B cell (primary cell): Measurements from ENCODE around the gene SUGCT. TPM values are rescaled to one million over a fixed set of nuclear protein-coding genes. Genes with fewer than 3 reads are reported as not detected.

ENCODE experiments used
- ATAC-seq: fragments of 200-7000 bp; cut with Tn5 transposase; one replicate; pipeline ENCODE4 v1.10.0; 2021; ENCODE audit warnings: low read depth, mild to moderate bottlenecking, moderate number of reproducible peaks, moderate library complexity
- CTCF ChIA-PET: fragments of 350-600 bp; sonication (Branson Sonifier 250); formaldehyde crosslinking; loops from one replicate; lab custom pipeline; 2021; ENCODE audit warnings: antibody characterized with exemption, inconsistent platforms; lab: Charles Lee
- POLR2A ChIA-PET: fragments of 350-600 bp; sonication (Branson Sonifier 250); formaldehyde crosslinking; loops from one replicate; lab custom pipeline; 2021; ENCODE audit warnings: antibody characterized with exemption; lab: Charles Lee
- DNase-seq: peaks from one replicate; pipeline ENCODE4 v3.0.0; 2013
- H2AFZ ChIP-seq: 2 replicates; pipeline ENCODE4 v1.6.1; 2012; ENCODE audit warnings: mild to moderate bottlenecking, low read depth, low read length; ENCODE audit not compliant: insufficient read depth, poor library complexity, severe bottlenecking
- H3K27ac ChIP-seq, 2 donors: 1 replicate in 1 of 2; 2 replicates in 1 of 2; pipeline ENCODE4 v1.5.1; 2012 to 2013; ENCODE audit warnings: low read length in 2 of 2, mild to moderate bottlenecking in 2 of 2, moderate library complexity in 1 of 2
- H3K27me3 ChIP-seq, 4 experiments: fragments of 200-600 bp in 1 of 4; sonication (generic) in 1 of 4; replicated peaks in 1 of 4; 1 replicate in 2 of 4; 2 replicates in 2 of 4; pipeline versions ENCODE4 v1.6.1 to v1.7.0; 2013 to 2016; ENCODE audit warnings: low read length in 3 of 4, mild to moderate bottlenecking in 2 of 4, mixed read lengths in 1 of 4, moderate library complexity in 1 of 4; ENCODE audit not compliant: insufficient read depth in 4 of 4, control insufficient read depth in 3 of 4; ENCODE audit errors: control extremely low read depth in 1 of 4
- H3K36me3 ChIP-seq, 2 experiments: replicated peaks in 1 of 2; 1 replicate in 1 of 2; 2 replicates in 1 of 2; pipeline versions ENCODE4 v1.6.1 to v1.7.1; 2013; ENCODE audit warnings: low read length in 1 of 2; ENCODE audit not compliant: insufficient read depth in 2 of 2, control insufficient read depth in 1 of 2; ENCODE audit errors: control extremely low read depth in 1 of 2, extremely low read depth in 1 of 2
- H3K4me1 ChIP-seq, 2 donors: fragments of 200-600 bp in 1 of 2; sonication (generic) in 1 of 2; 1 replicate in 1 of 2; 2 replicates in 1 of 2; pipeline versions ENCODE4 v1.5.1 to v1.6.1; 2013 to 2017; ENCODE audit warnings: low read length in 2 of 2; ENCODE audit not compliant: control insufficient read depth in 2 of 2, insufficient read depth in 2 of 2
- H3K4me2 ChIP-seq: replicated peaks from 2 replicates; pipeline ENCODE3; 2012; ENCODE audit warnings: mild to moderate bottlenecking, low read depth, low read length; ENCODE audit not compliant: poor library complexity, severe bottlenecking
- H3K4me3 ChIP-seq, 5 experiments: fragments of 200-600 bp in 1 of 5; sonication (generic) in 1 of 5; 1 replicate in 3 of 5; 2 replicates in 2 of 5; pipeline versions ENCODE4 v1.5.1 to v1.7.0; 2011 to 2016; ENCODE audit warnings: low read length in 4 of 5, mild to moderate bottlenecking in 4 of 5, low read depth in 2 of 5, control low read depth in 1 of 5, moderate library complexity in 1 of 5; ENCODE audit not compliant: insufficient read depth in 1 of 5; ENCODE audit errors: control extremely low read depth in 1 of 5, extremely low read depth in 1 of 5
- H3K79me2 ChIP-seq: fragments of 200-600 bp; sonication (generic); one replicate; pipeline ENCODE4 v1.6.0; 2016; ENCODE audit warnings: low read length; ENCODE audit not compliant: control insufficient read depth, insufficient read depth
- H3K9ac ChIP-seq: fragments of 200-600 bp; sonication (generic); 2 replicates; pipeline ENCODE4 v1.6.1; 2017; ENCODE audit warnings: mild to moderate bottlenecking, low read length, moderate library complexity
- H3K9me3 ChIP-seq, 3 donors: one replicate each; pipeline versions ENCODE4 v1.6.1 to v1.7.1; 2013; ENCODE audit warnings: low read length in 2 of 3; ENCODE audit not compliant: control insufficient read depth in 2 of 3, insufficient read depth in 1 of 3; ENCODE audit errors: control extremely low read depth in 1 of 3
- H4K20me1 ChIP-seq: 2 replicates; pipeline ENCODE4 v1.6.0; 2012; ENCODE audit warnings: mild to moderate bottlenecking, low read length; ENCODE audit not compliant: insufficient read depth, control insufficient read depth, poor library complexity, severe bottlenecking
- H3K27ac Mint-ChIP-seq: one replicate; pipeline ENCODE4 v1.8.0; 2021; ENCODE audit warnings: mixed read lengths
- H3K27me3 Mint-ChIP-seq: one replicate; pipeline ENCODE4 v1.8.0; 2021; ENCODE audit warnings: mixed read lengths
- H3K4me1 Mint-ChIP-seq: one replicate; pipeline ENCODE4 v1.8.0; 2021; ENCODE audit warnings: mixed read lengths
- H3K4me3 Mint-ChIP-seq: one replicate; pipeline ENCODE4 v1.8.0; 2021; ENCODE audit warnings: mixed read lengths
- H3K9me3 Mint-ChIP-seq: one replicate; pipeline ENCODE4 v1.8.0; 2022; ENCODE audit warnings: mixed read lengths; ENCODE audit not compliant: insufficient read depth
- EZH2 ChIP-seq: IDR thresholded peaks from 2 replicates; pipeline ENCODE4 v1.6.1; 2012; ENCODE audit warnings: borderline replicate concordance, low read depth, mild to moderate bottlenecking, moderate library complexity, low read length; ENCODE audit not compliant: insufficient read depth, poor library complexity, severe bottlenecking
- WGBS: methylation state at CpG from one replicate; pipeline ENCODE4 v1.1.5; 2013; ENCODE audit warnings: missing lambda C conversion rate; ENCODE audit not compliant: insufficient coverage; 5-methylcytosine and 5-hydroxymethylcytosine counted together
- intact Hi-C: fragments of 100-400 bp; cut with micrococcal nuclease; formaldehyde crosslinking; loops from one replicate; pipeline ENCODE4 v1.10.0; 2022
- polyA plus RNA-seq: library from polyadenylated mRNA; depleted of rRNA; stranded (reverse); fragments of >200 nt; gene quantifications from 2 replicates; pipeline ENCODE4 v1.2.3, GENCODE V29; 2012
- total RNA-seq, 2 donors: library from RNA; stranded (reverse); fragments of 120-200 nt in 1 of 2; gene quantifications; 1 replicate in 1 of 2; 2 replicates in 1 of 2; pipeline versions ENCODE4 v1.2.3 to v1.2.4, GENCODE V29; 2013 to 2022
- TF ChIP-seq, protein P1 (sequence below): fragments of 200-600 bp; IDR thresholded peaks from one replicate; pipeline ENCODE4 v1.8.0; 2022; ENCODE audit warnings: antibody characterized with exemption, mild to moderate bottlenecking

SUGCT gene
- total and polyA plus RNA-seq, 2 donors (not counting 1 experiment from before 2014, with no cell fraction given): 0.19 to 0.86 TPM

DNA sequence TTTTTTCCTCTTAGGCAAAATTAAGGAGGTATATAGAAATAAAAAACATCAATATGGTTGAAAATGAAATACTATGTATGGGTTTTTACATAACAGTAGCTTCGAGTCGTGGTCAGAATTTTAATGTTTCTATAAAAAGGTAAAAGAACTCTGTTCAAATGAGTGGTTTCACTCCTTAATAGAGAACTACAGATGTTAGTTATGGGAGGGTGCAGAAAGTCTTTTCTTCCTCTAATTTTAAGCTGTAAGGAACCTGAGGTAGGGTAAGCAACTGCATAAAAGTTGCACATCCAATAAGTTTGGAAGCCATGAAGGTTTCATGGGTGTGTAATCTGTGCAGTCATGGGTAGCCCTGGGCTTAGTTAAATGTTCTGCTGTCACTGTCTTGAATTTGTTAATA lies 141.3 kb downstream of the SUGCT start:
- Mint-ChIP-seq H3K4me3 (no peak overlapping the region), H3K27ac (no peak overlapping the region), H3K27me3 (no peaks in the 10 kb centered on the region), H3K9me3 (no peaks in the 10 kb centered on the region), H3K4me1 (no peaks in the 10 kb centered on the region)
- ChIA-PET POLR2A (no interaction called here), CTCF (no interaction called here)
- no peaks in the 10 kb centered on the region for H3K36me3 ChIP-seq
- H3K9ac ChIP-seq: no peak overlapping the region
- no peak overlapping the region for H2AFZ ChIP-seq
- ATAC-seq: no peak
- no peak for TF ChIP-seq EZH2
- H3K4me3 ChIP-seq: no peak overlapping the region
- no peaks in the 10 kb centered on the region for H4K20me1 ChIP-seq
- H3K4me1 ChIP-seq: no peaks in the 10 kb centered on the region
- no peaks in the 10 kb centered on the region for H3K79me2 ChIP-seq
- no peaks in the 10 kb centered on the region for H3K9me3 ChIP-seq
- DNase-seq: no peak
- no peak overlapping the region for H3K4me2 ChIP-seq
- no peaks in the 10 kb centered on the region for H3K27me3 ChIP-seq
- no CpG with 5 or more reads among the region's 2 CpGs for WGBS
- intact Hi-C loops: no loop called here
- H3K27ac ChIP-seq: no peak overlapping the region

DNA sequence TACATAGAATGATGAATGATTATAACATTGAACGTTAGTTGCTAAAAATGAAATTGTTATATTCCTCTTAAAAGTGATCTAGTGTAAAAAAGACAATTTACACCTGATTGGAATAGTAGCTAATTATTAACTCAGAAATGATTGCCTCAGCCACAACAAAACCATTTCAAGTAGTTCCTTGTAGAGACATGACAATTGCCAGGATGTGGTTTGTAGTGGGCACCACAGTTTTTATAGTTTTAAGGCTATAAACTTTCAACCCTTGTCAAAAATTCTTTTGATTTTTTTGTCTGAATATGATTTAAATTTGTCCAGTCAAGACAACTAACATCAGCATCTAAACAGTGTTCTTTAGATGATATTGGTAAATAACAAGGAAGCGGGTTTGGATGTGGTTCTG lies 145.2 kb downstream of the SUGCT start:
- no CpG with 5 or more reads among the region's 2 CpGs for WGBS
- H3K9me3 Mint-ChIP-seq: no peaks in the 10 kb centered on the region

More for the DNA sequence above, 145.2 kb downstream of the SUGCT start:
- Histone ChIP-seq H3K4me1 (no peaks in the 10 kb centered on the region), H3K36me3 (no peaks in the 10 kb centered on the region), H4K20me1 (no peaks in the 10 kb centered on the region), H3K9me3 (peaks cover 0 to 5% (median 2%) of the 10 kb centered on the region in 3 donors), H3K27ac (no peak overlapping the region), H3K4me2 (no peak overlapping the region), H2AFZ (no peak overlapping the region), H3K4me3 (no peak overlapping the region), H3K79me2 (no peaks in the 10 kb centered on the region), H3K27me3 (no peaks in the 10 kb centered on the region), H3K9ac (no peak overlapping the region)
- ChIA-PET POLR2A (no interaction called here), CTCF (no interaction called here)
- ATAC-seq: no peak
- Mint-ChIP-seq H3K4me1 (no peaks in the 10 kb centered on the region), H3K4me3 (no peak overlapping the region), H3K27ac (no peak overlapping the region), H3K27me3 (no peaks in the 10 kb centered on the region)
- intact Hi-C loops: no loop called here
- DNase-seq: no peak
- TF ChIP-seq, protein P1, sequence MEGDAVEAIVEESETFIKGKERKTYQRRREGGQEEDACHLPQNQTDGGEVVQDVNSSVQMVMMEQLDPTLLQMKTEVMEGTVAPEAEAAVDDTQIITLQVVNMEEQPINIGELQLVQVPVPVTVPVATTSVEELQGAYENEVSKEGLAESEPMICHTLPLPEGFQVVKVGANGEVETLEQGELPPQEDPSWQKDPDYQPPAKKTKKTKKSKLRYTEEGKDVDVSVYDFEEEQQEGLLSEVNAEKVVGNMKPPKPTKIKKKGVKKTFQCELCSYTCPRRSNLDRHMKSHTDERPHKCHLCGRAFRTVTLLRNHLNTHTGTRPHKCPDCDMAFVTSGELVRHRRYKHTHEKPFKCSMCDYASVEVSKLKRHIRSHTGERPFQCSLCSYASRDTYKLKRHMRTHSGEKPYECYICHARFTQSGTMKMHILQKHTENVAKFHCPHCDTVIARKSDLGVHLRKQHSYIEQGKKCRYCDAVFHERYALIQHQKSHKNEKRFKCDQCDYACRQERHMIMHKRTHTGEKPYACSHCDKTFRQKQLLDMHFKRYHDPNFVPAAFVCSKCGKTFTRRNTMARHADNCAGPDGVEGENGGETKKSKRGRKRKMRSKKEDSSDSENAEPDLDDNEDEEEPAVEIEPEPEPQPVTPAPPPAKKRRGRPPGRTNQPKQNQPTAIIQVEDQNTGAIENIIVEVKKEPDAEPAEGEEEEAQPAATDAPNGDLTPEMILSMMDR: no peak
- no peak for TF ChIP-seq EZH2
